Choroid plexus epithelial cell (primary cell): ENCODE data around the gene BRINP3.

Experiments used
- DNase-seq: peaks from one replicate; pipeline ENCODE4 v3.0.0-alpha.2; 2010; ENCODE audit warnings: low read depth
- H3K4me3 ChIP-seq: 2 replicates; pipeline ENCODE4 v1.5.1; 2011; ENCODE audit warnings: low read depth, mild to moderate bottlenecking, control low read depth, low read length, moderate library complexity
- CTCF ChIP-seq: conservative IDR thresholded peaks from 2 replicates; pipeline ENCODE4 v1.5.1; 2011; ENCODE audit warnings: low read depth, mild to moderate bottlenecking, control low read depth, inconsistent platforms, low read length, moderate library complexity

Gene BRINP3

DNA sequence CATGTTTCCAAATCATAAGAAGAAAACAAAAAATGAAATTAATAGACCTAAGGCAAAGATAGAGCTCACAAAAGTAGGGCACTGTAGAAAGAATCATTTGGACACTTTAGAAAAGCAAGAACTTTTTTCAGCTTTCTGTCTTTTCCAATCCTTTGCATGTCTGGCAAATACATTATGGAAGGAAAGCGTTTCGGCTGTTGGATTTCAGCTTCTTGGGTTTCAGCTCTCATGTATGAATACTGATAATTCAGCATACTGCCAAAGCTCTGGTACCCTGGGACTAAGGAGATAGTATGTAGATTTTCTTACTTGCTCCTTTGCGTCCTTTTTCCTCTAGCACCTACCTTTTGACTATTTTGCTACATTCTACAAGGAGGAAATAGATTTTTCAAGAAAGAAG lies 375.9 kb downstream of the BRINP3 start:
- DNase-seq = no peak
- H3K4me3 ChIP-seq = no peak overlapping the region
- no peak for TF ChIP-seq CTCF

- DNase-seq = no peak
- TF ChIP-seq CTCF = no peak
- H3K4me3 ChIP-seq = no peak overlapping the region
Measured at GRCh38 chr1:190098756-190099155, 378.9 kb downstream of the BRINP3 start.

DNA sequence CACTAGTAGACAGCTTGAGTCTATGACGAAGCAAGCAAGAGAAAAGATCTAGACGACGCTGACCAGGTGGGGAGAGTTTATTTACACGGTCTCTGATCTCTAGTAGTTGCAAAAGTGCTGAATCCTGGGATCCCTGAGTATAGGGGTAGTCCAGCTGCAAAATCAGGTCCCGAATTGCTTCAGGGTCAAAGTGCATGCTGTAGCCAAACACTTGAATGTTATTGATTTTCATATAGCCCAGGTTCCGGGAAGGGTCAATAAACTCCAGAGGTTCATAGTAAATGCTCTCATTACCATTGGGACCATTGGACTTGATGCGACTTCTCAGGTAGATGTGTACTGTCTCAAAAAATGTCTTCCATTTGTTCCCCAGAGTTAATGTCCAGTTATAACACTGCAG lies 379.6 kb downstream of the BRINP3 start:
- H3K4me3 ChIP-seq = no peak overlapping the region
- no peak for TF ChIP-seq CTCF
- no peak for DNase-seq

DNA sequence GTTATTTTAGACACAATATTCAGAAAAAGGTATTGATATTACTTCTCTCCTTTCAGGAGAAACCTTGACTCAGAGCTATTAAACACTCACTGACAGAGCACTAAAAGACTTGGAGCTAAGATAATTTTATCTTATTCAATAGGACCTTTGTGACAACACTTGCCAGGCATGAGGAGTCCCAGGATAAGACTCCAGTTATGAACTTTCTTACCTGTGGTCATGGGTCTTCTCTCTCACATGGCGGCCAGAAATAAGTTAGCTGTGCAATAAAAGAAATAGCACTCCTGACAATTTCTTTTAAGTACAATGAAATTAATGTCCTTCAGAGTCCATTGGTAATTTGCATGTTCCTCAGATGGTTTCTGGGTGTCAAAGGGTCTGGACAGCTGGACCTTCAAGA lies 382.1 kb downstream of the BRINP3 start:
- no peak for DNase-seq
- no peak for TF ChIP-seq CTCF
- no peak overlapping the region for H3K4me3 ChIP-seq

GRCh38 chr1:190084552-190084951 lies 393.1 kb downstream of the BRINP3 start:
- TF ChIP-seq CTCF = peak; percentile 29
- no peak for DNase-seq
- H3K4me3 ChIP-seq = no peak overlapping the region

- no peak for TF ChIP-seq CTCF
- DNase-seq = no peak
- no peak overlapping the region for H3K4me3 ChIP-seq
Measured at GRCh38 chr1:190068304-190068703, 409.4 kb downstream of the BRINP3 start.

DNA sequence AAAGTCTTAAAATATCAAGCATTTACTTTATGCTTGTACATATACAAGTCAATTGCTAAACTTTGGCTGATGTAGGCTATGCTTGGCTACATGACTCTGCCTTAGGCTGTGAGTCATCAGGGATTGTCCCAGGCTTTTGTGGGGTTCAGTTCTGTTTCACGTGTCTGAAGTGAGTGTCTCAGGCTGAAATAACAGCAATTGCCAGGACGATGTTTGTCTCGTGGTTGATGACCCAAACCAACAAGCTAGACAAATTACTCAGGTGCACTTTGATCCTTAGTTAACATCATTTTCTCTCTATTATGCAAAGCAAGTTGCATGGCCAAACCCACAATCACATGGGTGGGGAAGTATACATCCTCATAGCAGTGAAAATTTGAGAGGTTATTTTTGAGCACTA lies 410.1 kb downstream of the BRINP3 start:
- no peak overlapping the region for H3K4me3 ChIP-seq
- peak; percentile 74 for DNase-seq
- no peak for TF ChIP-seq CTCF
